OCI-LY7 (cell line): ENCODE measurements around the gene SEC31A.

ENCODE experiments used
- CTCF ChIP-seq: fragments of 200-600 bp; sonication (generic); conservative IDR thresholded peaks from 2 replicates; pipeline ENCODE4 v1.5.1; 2014; ENCODE audit warnings: mild to moderate bottlenecking, antibody characterized with exemption, low read length, moderate library complexity, mixed read lengths
- EZH2phosphoT487 ChIP-seq: fragments of 200-600 bp; sonication (generic); IDR thresholded peaks from 2 replicates; pipeline ENCODE4 v1.6.1; 2018; ENCODE audit warnings: low read depth, borderline replicate concordance, mild to moderate bottlenecking, mixed run types, antibody characterized with exemption, low read length, moderate library complexity, mixed read lengths

GRCh38 chr4:82790060-82790660, 100.8 kb downstream of the SEC31A start:
- TF ChIP-seq CTCF, result no peak
- no peak for TF ChIP-seq EZH2phosphoT487
